Epithelial cell of esophagus (primary cell): ENCODE results near the gene TFB2M.

Source experiments
- DNase-seq: peaks from one replicate; pipeline ENCODE4 v3.0.0; 2010; ENCODE audit warnings: low read depth
- H3K4me3 ChIP-seq: 2 replicates; pipeline ENCODE4 v1.5.1; 2011; ENCODE audit warnings: mild to moderate bottlenecking, low read length, control low read depth
- TF ChIP-seq, protein P1 (sequence below): IDR thresholded peaks from 2 replicates; pipeline ENCODE4 v1.5.1; 2011; ENCODE audit warnings: low read depth, mild to moderate bottlenecking, low read length, control low read depth, inconsistent platforms; ENCODE audit not compliant: insufficient read depth; ENCODE audit errors: missing control alignments

TFB2M gene

DNA sequence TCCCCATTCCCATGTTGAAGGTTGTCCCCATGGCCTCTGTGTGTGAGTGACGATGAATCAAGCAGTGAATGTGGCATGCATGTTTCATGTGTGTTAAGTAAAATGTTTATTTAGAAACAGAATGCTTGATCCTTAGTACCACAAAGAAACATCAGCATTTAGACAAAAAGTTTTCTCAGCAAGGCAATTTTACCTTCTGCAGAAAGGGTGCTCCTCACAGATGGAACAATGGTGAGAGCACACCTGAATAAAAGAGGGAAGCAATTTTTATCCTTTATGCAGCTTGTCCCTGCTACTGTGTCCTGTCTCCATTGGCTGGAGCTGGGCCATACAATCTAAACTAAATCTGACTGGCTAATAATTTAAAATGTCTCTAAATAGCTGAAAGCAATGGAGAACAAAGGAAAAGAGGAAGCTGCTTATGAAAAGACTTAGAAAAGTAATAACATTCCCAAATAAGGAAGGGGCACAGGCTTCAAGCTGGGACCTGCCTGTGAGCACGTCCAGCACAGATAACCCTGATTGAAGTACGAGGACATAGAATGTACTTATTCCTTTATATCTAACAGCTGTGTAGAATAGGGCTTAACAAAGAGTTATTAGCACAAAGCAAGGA lies 50.6 kb downstream of the TFB2M start:
- H3K4me3 ChIP-seq = no peak overlapping the region
- TF ChIP-seq, protein P1, sequence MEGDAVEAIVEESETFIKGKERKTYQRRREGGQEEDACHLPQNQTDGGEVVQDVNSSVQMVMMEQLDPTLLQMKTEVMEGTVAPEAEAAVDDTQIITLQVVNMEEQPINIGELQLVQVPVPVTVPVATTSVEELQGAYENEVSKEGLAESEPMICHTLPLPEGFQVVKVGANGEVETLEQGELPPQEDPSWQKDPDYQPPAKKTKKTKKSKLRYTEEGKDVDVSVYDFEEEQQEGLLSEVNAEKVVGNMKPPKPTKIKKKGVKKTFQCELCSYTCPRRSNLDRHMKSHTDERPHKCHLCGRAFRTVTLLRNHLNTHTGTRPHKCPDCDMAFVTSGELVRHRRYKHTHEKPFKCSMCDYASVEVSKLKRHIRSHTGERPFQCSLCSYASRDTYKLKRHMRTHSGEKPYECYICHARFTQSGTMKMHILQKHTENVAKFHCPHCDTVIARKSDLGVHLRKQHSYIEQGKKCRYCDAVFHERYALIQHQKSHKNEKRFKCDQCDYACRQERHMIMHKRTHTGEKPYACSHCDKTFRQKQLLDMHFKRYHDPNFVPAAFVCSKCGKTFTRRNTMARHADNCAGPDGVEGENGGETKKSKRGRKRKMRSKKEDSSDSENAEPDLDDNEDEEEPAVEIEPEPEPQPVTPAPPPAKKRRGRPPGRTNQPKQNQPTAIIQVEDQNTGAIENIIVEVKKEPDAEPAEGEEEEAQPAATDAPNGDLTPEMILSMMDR = no peak
- DNase-seq = no peak

DNA sequence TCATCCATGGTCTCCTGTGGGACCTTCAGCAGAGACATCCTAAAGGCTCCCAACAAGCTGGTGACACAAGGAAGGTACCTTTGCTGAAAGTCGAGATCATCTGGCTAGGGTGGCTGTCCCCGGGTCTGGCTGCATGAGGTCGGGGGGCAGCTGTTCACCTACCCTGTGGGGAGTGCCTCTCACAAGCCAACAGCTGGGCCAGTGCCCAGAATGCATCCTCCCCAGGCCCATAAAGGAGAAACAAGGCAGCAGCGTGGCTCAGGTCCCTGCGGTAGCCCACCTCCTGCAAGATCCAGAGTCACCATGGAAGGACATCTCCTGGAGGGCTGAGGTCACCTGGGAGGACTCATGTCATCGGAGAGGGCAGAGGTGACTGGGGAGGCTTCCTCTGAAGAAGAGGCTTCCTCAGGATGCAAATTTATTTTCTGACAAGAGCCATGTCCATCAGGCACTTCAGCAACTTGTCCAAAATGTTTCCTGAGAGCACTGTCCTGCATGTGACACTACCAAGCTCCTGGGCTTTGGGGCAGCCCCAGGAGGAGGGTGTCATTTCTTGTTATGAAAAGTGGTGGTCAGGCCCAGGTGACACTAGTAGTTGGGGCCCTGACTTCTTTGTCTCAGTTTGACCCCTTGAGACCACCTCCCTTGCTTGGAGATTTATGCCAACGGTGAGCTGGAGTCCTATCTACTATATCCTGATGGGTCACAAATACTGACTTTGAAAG lies 52.3 kb downstream of the TFB2M start:
- DNase-seq = no peak
- TF ChIP-seq, protein P1 = no peak
- H3K4me3 ChIP-seq = no peak overlapping the region

DNA sequence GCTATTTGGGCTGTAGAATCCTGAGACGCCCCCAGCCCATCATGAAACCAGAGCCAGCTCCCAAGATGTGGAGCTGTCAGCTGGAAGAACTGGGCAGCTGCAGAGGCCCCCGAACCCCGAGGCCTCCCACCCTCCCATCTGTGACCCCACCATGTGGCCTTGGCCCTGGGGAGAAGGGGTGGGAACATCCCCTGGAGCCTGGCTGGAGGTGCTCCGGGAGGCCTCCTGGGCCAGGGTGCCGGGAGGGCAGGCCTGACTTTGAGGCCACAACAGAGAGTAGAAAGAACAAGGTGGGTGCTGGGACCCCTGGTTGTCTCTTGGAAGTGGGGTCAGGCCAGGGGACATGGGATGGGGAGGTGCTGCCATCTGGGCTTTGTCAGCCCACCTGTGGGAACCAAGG lies 53.0 kb downstream of the TFB2M start:
- no peak overlapping the region for H3K4me3 ChIP-seq
- TF ChIP-seq, protein P1 = no peak
- no peak for DNase-seq

DNA sequence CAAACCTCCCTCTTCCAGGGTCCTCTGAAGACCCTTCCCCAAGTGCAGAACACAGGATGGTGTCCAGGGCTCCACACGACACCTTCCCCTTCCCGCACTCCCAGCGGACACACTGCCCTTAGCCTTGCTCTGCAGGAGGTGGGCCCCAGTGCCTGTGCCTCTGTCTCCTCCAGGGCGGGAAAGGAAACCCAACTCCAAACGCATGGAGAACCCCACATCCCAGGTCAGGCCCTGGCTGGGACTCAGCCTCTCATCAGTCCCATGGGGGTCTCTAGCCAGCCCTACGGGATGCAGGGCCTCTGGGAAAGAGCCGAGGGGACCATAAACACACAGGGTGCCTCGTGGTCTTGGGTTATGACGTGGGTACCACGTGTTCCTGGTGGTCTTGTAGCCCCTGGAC lies 53.4 kb downstream of the TFB2M start:
- H3K4me3 ChIP-seq = no peak overlapping the region
- DNase-seq = no peak
- TF ChIP-seq, protein P1 = no peak

DNA sequence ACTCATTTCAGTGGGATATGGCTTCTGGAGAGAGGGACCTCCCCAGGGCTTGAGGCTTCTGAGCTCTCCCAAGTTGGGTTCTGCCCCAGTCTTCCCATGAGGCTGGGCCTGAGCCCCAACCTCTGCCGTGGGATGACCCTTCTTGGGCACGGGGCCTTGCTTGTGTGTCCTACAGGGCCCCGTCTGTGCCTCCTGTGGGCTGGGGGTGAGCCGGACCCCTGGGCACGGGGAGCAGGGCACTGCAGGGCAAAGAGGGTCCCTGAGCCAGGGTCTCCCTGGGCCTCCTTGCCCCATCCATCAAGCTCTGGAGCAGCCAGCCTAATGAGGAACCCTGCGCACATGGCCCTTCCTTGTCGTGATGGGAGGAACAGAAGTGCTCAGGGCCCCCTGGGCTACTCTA lies 53.8 kb downstream of the TFB2M start:
- TF ChIP-seq, protein P1 = no peak
- no peak for DNase-seq

DNA sequence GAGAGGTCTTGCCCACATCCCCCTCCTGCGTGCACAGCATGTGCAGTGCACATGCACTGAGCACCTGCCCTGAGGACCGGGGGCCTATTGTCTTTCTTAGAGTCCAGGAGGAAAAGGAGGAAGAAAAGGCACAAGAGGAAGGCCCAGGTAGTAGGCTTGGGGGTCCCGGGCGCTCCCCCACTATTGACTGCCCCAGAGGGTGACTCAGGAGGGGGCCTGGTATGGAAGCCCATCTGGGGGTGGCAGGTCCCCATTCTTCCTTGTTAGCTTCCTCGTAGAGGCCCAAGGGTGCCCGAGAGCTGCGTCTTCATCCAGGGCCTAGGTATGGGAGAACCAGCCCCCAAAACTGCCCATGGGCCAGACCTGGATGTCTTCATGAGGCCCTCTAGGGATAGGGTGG lies 54.9 kb downstream of the TFB2M start:
- TF ChIP-seq, protein P1 = no peak
- H3K4me3 ChIP-seq = no peak overlapping the region
- no peak for DNase-seq

More for the DNA sequence above, 53.8 kb downstream of the TFB2M start:
- no peak overlapping the region for H3K4me3 ChIP-seq
